NCI-H1930 (cell line): ENCODE data around the gene ESF1.
"Not testable (repeated sequence)": the region's sequence is repeated elsewhere in the genome, so short reads cannot be mapped to it uniquely, and the experiment has no call there.

Experiments
- DNase-seq, 2 experiments: peaks; one replicate each; lab custom pipeline; 2025; lab: John Stamatoyannopoulos, UW

The ESF1 gene

DNA sequence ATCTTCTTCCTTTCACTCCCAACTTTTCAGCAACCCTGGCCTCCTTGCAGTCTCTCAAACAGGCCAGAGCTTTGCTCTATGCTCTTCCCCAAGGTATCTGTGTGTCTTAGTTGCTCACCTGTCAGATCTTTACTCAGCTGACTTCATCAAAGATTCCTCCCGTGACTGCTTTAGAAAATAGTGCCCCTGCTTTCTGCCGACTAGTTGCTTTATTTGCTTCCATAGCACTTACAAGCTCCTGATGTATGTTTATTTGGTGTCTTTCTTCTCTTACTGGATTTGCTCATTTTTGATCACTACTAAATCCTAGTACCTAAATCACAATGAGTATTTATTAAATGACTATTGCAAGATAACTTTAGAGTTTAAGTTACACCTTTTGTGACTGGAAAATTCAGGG is 6.0 kb upstream of the ESF1 start:
- no peak for DNase-seq

DNA sequence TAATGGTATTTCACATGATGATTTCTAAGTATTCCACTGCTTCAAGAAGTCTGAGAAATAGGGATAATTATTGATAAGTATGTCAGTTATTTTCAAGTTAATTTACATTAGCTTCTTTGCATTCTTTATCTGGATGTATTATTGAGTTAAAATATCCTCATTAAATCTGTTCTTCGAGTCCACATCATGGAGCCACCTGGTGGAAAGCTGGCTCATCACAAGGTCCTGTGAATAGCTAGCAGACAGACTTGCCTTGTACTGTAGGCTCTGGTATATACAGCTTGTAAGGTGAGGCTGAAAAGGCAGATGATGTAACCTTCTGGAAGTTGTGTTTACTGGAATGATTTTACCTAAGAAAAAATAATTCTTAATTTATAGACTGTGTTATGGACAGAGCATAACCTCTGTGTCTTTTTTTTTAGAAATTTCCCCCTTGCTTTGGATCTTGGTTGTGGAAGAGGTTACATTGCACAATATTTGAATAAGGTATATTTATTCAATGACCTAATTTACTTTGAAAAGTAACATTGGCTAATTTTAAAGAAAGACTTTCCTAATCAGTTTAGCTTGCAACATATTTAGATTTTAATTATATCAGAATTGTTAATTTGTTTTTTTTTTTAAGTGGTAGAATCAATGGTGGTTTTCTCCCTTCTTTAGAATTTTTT is 3.6 kb upstream of the ESF1 start:
- DNase-seq = peak; percentile 26 to 51

GRCh38 chr20:13786143-13786828 is 1.6 kb upstream of the ESF1 start:
- no peak for DNase-seq

DNA sequence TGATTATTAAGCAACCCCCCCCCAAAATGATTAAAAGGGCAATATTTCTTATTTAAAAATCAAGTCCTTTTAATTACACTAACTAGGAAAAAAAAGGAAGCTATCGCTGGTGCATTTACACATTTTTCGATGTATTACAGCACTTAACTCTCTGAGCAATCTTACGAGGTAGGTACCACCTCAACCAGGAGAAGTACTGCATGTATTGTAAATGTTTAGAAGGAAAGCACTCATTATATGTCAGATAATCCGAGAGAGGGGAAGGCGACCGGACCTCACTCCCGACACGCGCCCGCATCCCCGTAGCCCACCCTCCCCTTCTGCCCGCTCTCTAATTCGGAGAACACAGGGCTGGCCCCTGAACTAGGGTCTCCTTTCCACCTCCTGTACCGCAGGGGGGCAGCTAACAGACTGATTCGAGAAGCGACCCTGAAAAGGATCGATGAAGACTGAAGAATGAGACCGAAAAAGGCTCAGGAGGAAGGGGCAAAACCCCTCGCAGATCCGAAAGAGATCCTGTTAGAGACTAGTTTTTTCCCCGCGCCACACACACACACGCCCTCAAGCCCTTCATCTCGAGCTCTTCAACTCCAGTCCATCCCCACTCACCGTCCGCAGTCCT is 337 bp downstream of the ESF1 start:
- peak in 1 of 2 experiments; percentile 53 for DNase-seq

GRCh38 chr20:13783528-13783927 is 1.2 kb downstream of the ESF1 start:
- DNase-seq = no peak

DNA sequence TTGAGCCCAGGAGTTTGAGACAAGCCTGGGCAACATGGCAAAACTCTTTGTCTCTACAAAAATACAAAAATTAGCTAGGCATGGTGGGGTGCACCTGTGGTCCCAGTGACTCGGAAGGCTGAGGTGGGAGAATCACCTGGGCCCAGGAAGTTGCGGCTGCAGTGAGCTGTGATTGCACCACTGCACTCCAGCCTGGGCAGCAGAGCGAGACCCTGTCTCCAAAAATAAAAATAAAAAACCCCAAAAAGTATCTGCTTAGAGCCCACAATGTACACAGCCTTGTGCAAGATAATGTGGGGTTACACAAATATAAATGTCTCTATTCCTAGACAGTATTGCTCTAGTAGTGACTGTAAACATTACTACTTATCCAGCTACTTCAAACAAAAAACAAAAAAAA is 5.9 kb downstream of the ESF1 start:
- DNase-seq = no peak

DNA sequence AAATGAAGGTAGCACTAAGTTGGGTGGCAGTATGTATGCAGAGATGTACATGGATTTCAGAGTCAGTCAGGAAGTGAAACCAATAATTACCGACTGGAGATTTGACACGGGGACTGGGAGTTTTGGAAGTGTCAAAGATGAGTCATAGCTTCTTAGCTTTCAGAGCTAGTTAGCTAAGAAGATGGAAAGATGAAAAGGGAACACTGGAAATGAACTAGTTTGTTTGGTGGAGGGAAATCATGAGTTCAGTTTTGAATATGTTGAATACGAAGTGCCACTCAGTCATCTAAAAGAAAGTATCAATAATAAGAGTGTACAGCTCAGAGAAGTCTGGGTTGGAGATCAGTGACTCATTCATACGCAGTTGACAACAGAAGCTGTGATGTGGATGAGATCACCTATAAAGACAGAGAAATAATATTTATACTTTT is 7.5 kb downstream of the ESF1 start:
- no peak for DNase-seq

DNA sequence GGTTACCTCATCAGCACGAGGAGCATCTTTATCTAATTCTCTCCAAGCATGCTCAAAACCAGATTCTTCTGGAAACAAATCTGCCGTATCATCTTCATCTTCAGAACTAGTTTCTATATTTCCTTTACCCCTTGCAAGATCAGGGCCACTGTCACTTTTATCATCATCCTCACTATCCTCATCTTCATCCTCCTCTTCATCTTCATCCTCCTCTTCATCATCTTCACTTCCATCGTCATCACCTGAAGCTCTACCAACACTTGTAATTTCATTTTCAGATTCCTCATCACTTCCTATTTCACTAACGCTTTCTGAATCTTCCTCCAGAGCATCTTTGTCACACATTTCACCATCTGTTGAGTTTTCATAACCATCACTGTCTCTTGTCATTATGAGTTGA is 8.9 kb downstream of the ESF1 start:
- DNase-seq = no peak

- no peak for DNase-seq
Measured at GRCh38 chr20:13772529-13772928, 12.2 kb downstream of the ESF1 start.

DNA sequence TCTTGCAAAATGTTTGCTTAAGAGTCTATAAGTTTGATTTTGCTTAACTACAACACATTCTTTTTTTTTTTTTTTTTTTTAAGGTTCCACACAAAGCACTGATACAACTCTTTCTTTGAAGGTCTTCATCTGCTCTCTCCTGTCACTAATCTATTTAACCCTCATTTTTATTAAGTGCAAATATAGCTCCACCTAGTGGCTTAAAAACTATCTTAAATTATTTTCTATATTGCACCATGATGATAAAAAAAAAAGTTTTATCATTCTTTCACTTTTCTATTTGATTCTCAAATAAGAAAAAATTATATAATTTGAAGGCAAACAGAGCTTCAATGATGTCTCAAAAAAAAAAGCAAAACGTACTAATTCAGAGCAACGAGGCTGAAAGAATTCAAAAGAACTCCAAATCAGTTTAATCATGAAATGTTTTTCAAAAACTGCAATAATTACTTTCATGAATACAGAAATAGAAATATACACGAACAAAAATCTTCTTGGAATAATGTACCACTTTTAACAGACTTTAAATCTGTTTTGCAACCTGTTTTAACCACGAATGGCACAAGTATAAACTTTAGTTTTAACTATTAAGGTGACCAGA is 12.8 kb downstream of the ESF1 start:
- peak in 1 of 2 experiments; percentile 36 for DNase-seq

DNA sequence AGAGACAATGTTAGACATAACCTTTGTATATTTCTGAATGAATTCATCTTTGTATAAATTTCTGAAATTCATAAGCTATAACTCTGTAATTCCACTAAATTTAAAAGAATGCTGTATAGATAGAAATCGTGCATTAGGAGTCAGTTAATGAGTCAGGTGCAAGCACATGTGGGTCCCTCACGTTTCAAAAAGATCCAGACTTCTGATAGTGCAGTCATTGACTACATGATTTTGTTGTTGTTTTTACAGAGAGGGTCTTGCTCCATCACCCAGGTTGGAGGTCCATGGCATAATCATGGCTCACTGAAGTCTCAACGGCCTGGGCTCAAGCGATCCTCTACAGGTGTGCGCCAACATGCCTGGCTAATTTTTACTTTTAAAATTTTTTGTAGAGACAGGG is 14.6 kb downstream of the ESF1 start:
- no peak for DNase-seq

- DNase-seq = no peak
Measured at GRCh38 chr20:13765868-13766416, 18.8 kb downstream of the ESF1 start.

DNA sequence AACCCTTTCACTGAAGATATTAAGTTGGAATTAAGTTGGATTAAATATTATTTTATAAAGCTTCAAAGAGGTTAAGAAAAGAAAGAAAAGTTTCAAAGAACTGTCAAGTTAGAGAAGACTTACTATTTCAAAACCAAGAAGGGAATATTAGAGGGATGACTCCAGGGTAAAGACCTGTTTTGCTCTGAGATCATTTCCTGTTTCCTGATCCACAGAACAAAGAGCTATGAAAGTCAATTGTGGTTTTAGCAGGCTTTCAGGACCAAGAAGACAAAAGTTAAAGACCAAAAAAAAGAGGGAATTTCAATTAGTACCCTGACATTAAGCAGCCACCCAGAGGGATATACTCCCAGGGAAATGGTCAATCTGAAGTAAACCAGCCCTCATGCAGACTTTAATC is 19.4 kb downstream of the ESF1 start:
- DNase-seq = no peak

DNA sequence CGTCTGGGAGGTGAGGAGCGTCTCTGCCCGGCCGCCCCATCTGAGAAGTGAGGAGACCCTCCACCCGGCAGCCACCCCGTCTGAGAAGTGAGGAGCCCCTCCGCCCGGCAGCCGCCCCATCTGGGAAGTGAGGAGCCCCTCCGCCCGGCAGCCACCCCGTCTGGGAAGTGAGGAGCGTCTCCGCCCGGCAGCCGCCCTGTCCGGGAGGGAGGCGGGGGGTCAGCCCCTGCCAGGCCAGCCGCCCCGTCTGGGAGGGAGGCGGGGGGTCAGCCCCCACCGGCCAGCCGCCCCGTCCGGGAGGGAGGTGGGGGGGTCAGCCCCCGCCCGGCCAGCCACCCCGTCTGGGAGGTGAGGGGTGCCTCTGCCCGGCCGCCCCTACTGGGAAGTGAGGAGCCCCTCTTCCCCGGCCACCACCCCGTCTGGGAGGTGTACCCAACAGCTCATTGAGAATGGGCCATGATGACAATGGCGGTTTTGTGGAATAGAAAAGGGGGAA is 24.2 kb downstream of the ESF1 start:
- DNase-seq = not testable (repeated sequence)

- DNase-seq = no peak
Measured at GRCh38 chr20:13758884-13759283, 25.8 kb downstream of the ESF1 start.

GRCh38 chr20:13756551-13756950 is 28.2 kb downstream of the ESF1 start:
- no peak for DNase-seq

DNA sequence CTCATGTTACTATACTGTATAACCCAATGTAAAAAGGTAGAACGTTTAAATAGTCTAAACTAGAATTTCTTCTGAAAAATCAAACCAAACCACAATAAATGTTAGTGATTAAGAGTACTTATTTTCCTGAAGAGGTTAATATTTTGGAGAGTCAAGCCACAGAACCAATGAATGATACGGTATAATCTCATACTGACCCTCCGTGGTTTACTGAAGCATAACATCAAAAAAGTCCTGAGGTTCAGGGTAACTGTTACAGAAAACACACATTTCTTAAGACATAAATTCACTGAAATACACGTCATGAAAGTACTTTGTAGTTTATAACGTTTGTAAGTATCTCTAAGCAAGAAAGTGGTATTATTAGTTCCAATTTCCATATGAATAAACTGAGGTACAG is 28.9 kb downstream of the ESF1 start:
- DNase-seq = no peak

- DNase-seq = no peak
Measured at GRCh38 chr20:13753436-13754036, 31.2 kb downstream of the ESF1 start.

DNA sequence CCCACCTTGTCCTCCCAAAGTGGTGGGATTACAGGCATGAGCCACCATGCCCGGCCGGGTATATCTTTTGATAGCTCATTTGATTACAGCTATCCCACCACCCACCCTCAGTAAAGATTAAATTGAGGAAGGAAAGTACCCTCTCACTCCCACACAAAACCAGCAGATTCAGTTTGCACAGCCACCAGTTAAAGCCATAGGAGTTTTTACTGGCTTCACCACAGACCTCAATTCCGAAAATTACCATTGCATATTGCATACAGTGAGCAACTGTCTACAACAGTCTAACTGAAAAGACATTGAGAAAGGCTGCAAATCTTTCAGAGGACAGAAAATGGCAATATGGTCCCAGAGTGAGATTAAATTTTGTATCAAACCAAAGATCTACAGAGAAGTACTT is 34.9 kb downstream of the ESF1 start:
- DNase-seq = no peak

- DNase-seq = no peak
Measured at GRCh38 chr20:13745784-13746183, 38.9 kb downstream of the ESF1 start.

DNA sequence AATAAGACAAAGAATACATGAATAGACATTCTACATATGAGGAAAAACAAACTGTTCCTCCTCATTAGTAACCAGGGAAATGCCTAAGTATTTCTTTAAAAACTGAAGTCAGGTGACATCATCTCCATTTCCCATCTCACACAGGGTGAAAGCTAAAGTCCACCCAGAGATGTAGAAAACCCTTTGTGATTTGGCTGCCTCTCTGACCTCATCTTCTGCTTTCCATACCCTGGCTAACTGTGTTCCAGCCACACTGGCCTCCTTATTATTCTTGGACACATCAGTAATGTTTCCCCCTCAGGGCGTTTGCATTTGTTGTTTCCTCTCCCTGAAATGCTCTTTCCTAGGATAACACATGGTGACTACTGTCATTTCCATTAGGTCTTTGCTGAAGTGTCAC is 40.4 kb downstream of the ESF1 start:
- no peak for DNase-seq

DNA sequence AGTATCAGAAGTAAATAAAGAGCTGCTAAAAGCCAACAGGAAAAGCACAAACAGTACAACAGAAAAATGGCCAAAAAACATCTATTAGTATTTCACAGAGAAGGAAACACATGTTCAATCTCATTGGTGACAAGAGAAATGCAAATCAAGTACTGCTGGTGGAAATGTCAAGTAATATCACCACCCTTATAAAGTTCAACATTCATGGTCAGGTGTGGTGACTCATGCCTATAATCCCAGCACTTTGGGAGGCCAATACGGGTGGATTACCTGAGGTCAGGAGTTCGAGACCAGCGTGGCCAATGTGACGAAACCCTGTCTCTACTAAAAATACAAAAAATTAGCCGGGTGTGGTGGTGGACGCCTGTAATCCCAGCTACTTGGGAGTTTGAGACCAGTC is 42.8 kb downstream of the ESF1 start:
- no peak for DNase-seq
